Bladder microvascular endothelial cell (primary cell): ENCODE measurements around the gene MRPS2. TPM values are rescaled to one million over a fixed set of nuclear protein-coding genes. Genes with fewer than 3 reads are reported as not detected.

Experiments
- total RNA-seq: library from RNA; depleted of rRNA; stranded (reverse); fragments of >200 nt; gene quantifications from 2 replicates; pipeline ENCODE4 v1.2.3, GENCODE V29; 2014

The MRPS2 gene
- 10.8 and 15.1 TPM in 2 replicates for total RNA-seq

DNA sequence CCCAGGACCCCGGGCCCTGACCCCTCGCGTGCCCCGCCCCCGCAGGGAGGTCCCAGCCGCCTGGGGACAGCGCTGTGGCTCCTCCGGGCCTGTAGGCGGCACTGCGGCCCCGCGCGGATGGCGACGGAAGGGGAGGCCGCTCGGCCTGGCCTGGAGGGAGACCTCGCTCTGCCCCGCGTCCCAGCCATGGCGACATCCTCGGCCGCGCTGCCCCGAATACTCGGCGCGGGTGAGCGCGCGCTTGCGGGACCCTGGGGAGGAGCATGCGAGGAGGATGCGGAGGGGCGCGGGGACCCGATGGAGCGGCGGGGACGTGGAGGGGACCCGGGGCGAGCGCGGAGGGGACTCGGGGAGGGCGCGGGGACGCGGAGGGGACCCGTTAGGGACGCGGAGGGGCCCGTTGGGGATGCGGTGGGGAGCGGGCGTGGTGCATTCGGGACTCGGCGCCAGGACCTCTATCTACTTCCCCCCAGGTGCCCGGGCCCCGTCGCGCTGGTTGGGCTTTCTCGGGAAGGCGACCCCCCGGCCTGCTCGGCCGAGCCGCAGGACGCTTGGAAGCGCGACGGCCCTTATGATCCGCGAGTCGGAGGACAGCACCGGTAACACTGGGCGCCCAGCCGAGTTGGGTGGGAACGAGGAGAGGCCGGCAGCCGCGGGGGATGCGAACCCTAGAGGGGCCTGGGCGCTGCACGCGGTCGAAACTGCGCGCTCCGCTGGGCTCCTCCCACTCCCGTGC, at the start of gene MRPS2:
Gene MRPS2, plus strand, starts transcription at position 158 of the 736 bp plus-strand sequence. Its CDS starts 29 bp downstream, at position 187.

DNA sequence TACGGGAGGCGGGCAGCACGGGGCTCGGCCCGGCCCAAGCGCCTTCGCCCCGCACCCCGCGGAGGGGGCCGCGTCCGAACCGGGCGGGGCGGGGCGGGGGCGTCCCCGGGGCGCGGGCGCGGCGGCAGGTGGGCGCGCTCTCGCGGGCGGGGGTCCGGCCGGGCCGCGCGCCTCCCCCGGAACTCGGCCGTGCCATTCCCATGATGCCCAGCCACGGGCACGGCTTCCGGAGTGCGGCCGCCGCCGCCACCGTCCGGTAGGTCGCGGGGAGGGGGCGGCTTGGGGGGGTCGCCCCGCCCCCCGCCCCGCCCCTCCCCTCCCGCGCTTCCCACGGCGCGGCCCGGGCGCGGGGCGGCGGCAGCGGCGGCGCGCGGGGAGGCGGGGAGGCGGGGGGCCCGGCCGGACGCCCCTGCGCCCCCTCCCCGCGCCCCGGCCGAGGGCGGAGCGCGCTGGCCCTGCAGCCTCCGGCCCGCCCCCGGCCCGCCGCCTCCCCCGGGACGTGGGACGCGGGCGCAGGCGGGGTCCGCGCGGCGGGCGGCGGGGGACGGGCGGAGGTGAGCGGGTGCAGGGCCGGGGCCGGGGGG, 20.9 kb upstream of the MRPS2 start, which contains the start of gene PPP1R26:
Gene PPP1R26, plus strand, starts transcription at position 314 of the 584 bp plus-strand sequence. CDS start 4,729 bp downstream, outside the sequence.

DNA sequence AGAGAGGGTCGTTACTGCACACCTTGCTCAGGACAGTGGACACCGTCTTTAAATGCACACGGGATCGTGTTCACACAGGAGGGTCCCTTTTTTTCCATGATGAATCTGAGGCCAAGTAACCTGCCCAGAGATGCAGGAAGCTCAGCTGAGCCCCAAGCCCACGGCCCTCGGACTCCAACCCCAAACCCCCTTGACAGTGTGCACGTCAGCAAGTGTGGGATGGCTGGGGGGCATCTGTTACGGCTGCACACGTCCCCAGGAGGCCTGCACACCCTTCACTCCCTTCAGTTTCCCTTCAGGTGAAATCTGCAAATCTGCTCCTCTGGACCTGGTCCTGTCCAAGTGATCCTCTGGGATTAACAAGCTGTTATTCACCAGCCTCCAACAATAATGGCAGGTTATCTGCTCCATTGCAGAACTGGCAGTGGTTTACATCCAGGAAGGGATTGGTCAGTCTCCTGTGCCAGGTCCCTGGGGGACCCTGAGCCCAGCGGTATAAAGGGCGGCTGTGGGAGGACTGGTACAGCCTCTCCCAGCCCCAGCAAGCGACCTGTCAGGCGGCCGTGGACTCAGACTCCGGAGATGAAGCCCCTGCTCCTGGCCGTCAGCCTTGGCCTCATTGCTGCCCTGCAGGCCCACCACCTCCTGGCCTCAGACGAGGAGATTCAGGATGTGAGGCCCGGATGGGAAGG, 20.6 kb downstream of the MRPS2 start, which contains the start of gene LCN1:
Gene LCN1, plus strand, starts transcription at position 525 of the 692 bp plus-strand sequence. Its CDS starts 58 bp downstream, at position 583.

DNA sequence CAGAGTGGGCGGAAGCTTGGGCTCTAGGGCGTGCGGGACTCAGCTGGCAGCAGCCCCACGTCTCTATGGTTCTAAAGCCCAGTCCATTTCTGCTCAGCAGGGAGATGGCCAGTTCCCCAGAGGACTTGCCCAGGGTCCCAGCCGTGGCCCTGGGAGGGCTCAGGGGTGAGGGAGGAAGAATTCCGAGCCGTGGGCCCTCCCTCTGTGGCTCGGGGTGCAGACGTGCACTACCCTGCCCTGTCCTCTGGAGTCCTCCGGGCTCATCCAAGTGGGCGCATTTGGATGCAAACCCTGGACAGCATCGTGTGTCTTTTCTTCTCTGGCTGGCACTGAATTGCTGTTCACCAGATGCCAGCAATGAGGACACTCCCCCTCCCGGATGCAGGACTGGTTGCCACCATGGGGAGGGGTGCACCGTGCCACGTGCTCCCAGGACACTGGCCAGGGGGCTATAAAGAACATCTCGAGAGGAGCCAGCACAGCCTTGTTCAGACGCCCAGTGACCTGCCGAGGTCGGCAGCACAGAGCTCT, 45.2 kb downstream of the MRPS2 start, which contains the start of gene OBP2A:
Gene OBP2A, plus strand, starts transcription at position 481 of the 531 bp plus-strand sequence. CDS start 55 bp downstream, outside the sequence.

Other genes with a start within 250 kb of the MRPS2 start
- gene PPP1R26, start 20.9 kb upstream of the MRPS2 start, total RNA-seq, result 11.5 and 17.8 TPM in 2 replicates
- not detected in 2 replicates for gene LCN1, start 20.8 kb downstream of the MRPS2 start, total RNA-seq
- not detected in 2 replicates for gene OBP2A, start 45.4 kb downstream of the MRPS2 start, total RNA-seq
- not detected in 2 replicates for gene PAEP, start 61.1 kb downstream of the MRPS2 start, total RNA-seq
- gene GLT6D1, start 138.9 kb downstream of the MRPS2 start, total RNA-seq, result not detected in 2 replicates
- not detected in 2 replicates for gene LCN9, start 162.6 kb downstream of the MRPS2 start, total RNA-seq
- not detected in 2 replicates for gene SOHLH1, start 198.8 kb downstream of the MRPS2 start, total RNA-seq
- not detected in 2 replicates for gene KCNT1, start 201.5 kb downstream of the MRPS2 start, total RNA-seq